Amniotic stem cell (primary cell): Measurements from ENCODE around the gene RERE.

ENCODE experiments used
- DNase-seq: peaks from one replicate; lab custom pipeline; 2025; lab: John Stamatoyannopoulos, UW

RERE gene

GRCh38 chr1:8329439-8329838 is 488.0 kb downstream of the RERE start:
- DNase-seq, result no peak

- DNase-seq, result no peak
Observed at GRCh38 chr1:8328271-8328670, 489.2 kb downstream of the RERE start.

- no peak for DNase-seq
Observed at GRCh38 chr1:8326265-8326664, 491.2 kb downstream of the RERE start.

GRCh38 chr1:8325771-8326170 is 491.7 kb downstream of the RERE start:
- DNase-seq, result no peak

GRCh38 chr1:8324176-8324810 is 493.1 kb downstream of the RERE start:
- no peak for DNase-seq

DNA sequence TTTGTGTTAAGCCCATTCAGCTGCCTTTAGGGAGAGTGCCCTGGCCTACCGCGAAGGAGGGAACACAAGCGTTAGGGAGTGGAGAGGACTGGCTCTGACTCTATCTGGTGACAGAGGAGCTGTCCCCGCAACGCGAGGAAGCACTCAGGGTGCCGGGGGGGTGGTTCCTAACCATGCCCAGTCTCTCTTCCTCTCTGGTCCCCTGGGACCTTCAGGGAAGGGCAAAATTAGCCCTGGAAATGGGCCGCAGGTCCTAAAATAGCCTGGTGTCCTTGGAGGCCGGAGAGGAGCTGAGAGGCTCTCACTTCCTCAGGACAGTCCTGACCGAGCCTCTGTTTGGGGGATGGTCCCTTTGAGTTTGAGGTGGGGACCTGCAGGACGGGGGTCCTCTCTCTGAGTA is 493.7 kb downstream of the RERE start:
- DNase-seq, result no peak

GRCh38 chr1:8321612-8322011 is 495.8 kb downstream of the RERE start:
- DNase-seq, result no peak

DNA sequence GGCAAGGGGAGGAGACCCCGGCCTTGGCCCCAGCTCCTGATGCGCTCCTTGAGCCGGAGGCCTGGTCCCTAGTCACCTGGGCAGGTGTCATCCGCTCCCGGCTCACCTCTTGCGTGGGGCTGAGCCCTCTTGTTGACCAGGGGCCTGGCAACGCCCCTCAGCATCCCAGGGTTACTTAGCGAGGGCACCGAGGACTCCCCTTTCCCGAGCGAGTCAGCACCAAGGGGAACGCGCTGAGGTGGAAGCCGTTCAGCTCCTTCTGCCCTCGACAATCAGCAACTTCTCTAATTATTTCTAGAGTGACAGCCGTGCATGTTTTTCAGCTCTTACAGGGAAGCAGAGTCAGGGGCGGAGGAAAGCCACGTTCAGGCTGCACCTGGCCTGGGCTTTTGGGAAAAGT is 499.0 kb downstream of the RERE start:
- DNase-seq, result no peak

GRCh38 chr1:8317647-8318381 is 499.6 kb downstream of the RERE start, which contains the start of gene SLC45A1:
Gene SLC45A1, plus strand, starts transcription at chr1:8318114. Its CDS starts 6,216 bp downstream, at chr1:8324330.
- no peak for DNase-seq

- no peak for DNase-seq
Observed at GRCh38 chr1:8315573-8316475, 501.6 kb downstream of the RERE start.

- peak; percentile 50 for DNase-seq
Observed at GRCh38 chr1:8314346-8315280, 502.8 kb downstream of the RERE start.

DNA sequence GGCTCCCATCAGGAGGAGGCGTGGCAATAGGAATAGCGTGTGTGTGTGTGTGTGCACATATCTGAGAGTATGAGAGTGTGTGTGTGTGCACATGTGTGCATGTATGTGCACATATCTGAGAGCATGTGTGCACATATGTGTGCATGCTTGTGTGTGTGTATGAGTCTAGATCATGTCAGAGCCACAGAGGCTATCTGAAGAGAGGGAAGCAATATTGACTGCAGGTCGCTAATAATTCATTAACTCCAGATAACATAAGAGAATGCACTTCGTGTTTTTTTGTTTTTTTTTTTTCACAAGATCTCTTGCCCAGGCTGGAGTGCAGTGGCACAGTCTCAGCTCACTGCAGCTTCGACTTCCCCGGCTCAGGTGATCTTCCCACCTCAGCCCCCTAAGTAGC is 504.2 kb downstream of the RERE start:
- DNase-seq, result no peak

GRCh38 chr1:8312235-8313218 is 504.9 kb downstream of the RERE start:
- no peak for DNase-seq

- DNase-seq, result no peak
Observed at GRCh38 chr1:8311068-8311718, 506.2 kb downstream of the RERE start.

DNA sequence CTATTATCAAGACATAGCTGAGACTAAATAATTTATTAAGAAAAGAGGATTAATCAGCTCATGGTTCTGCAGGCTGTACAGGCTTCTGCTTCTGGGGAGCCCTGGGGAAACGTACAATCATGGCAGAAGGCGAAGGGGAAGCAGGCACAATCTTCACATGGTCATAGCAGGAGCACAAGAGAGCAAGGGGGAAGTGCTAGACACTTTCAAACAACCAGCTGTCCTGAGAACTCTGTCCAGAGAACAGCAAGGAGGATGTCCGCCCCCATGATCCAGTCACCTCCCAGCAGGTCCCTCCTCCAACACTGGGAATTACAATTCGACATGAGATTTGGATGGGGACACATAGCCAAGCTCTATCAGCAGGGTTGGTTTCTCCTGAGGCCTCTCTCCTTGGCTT is 509.8 kb downstream of the RERE start:
- no peak for DNase-seq

- no peak for DNase-seq
Observed at GRCh38 chr1:8303876-8304275, 513.6 kb downstream of the RERE start.

DNA sequence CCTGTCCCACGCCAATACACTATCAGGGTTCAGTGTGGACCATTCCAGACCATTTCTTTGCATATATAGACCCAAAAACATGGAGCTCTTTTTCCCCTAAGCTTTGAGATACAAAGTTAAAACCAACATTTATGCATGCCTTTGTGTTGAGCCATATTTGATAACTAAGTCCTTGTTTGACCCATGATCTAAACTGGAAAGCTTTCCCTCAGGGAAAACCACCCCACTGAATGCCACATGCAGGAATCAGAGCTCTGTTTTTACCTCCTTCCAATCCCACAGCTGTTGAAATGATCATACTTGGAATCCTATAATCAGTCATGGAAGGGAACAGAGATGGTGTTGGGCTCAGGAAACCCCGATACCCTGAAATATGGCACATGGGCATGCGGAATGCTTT is 514.3 kb downstream of the RERE start:
- DNase-seq, result peak; percentile 8
